Ovary (tissue), 9 donors: ENCODE data around the gene CRY1. TPM values are rescaled to one million over a fixed set of nuclear protein-coding genes. Genes with fewer than 3 reads are reported as not detected.
A peak's percentile ranks its signal among the peaks of the same experiment; 100 is the strongest.

Source experiments
- DNase-seq, 5 donors: peaks; one replicate each; pipeline ENCODE4 v3.0.0-alpha.2; 2019 to 2020
- H3K27ac ChIP-seq, 2 donors: fragments of 200-600 bp; one replicate each; pipeline versions ENCODE4 v1.5.1 to v1.8.0; 2019 to 2022
- H3K27me3 ChIP-seq: fragments of 200-600 bp; one replicate; pipeline ENCODE4 v1.8.0; 2022
- H3K36me3 ChIP-seq: fragments of 200-600 bp; sonication (generic); one replicate; pipeline ENCODE4 v1.5.1; 2019
- H3K4me1 ChIP-seq: one replicate; pipeline ENCODE4 v1.8.1; 2013; ENCODE audit warnings: mild to moderate bottlenecking, moderate library complexity; ENCODE audit not compliant: insufficient read depth
- H3K4me3 ChIP-seq: fragments of 200-600 bp; sonication (generic); one replicate; pipeline ENCODE4 v1.5.1; 2017
- H3K9me3 ChIP-seq, 2 donors: fragments of 200-600 bp in 1 of 2; sonication (generic) in 1 of 2; one replicate each; pipeline versions ENCODE4 v1.5.1 to v1.8.1; 2013 to 2019; ENCODE audit warnings: mild to moderate bottlenecking in 1 of 2, moderate library complexity in 1 of 2
- CTCF ChIP-seq, 3 donors: fragments of 450-650 bp in 2 of 3; fragments of 200-600 bp in 1 of 3; IDR thresholded peaks; one replicate each; pipeline versions ENCODE4 v1.5.1 to v1.8.0; 2016 to 2022; ENCODE audit warnings: antibody characterized with exemption in 3 of 3, mild to moderate bottlenecking in 1 of 3
- EP300 ChIP-seq: sonication (generic); formaldehyde crosslinking; IDR thresholded peaks from one replicate; pipeline ENCODE4 v1.6.1; 2017; ENCODE audit warnings: antibody characterized with exemption
- POLR2A ChIP-seq: fragments of 450-650 bp; IDR thresholded peaks from one replicate; pipeline ENCODE4 v1.6.1; 2017; ENCODE audit warnings: antibody characterized with exemption, mild to moderate bottlenecking, moderate library complexity
- WGBS, 3 donors: extraction: QIAGEN DNeasy Blood & Tissue Kit in 1 of 3; methylation state at CpG; one replicate each; pipeline versions ENCODE4 v1.1.5 to v1.1.7; 2013 to 2017; 5-methylcytosine and 5-hydroxymethylcytosine counted together
- intact Hi-C, 4 donors: fragments of 100-400 bp; cut with DNase I; formaldehyde crosslinking; loops; one replicate each; pipeline versions ENCODE4 v1.11.0 to v1.15.1; 2022 to 2023
- polyA plus RNA-seq, 2 donors: library from polyadenylated mRNA; stranded (reverse); fragments of 200-250 nt in 1 of 2; fragments of 350-450 nt in 1 of 2; fragmentation: Illumina TruSeq in 1 of 2; extraction: RNeasy Lipid Tissue Mini Kit (QIAGEN cat#74804) in 1 of 2; gene quantifications; one replicate each; pipeline ENCODE4 v1.2.3, GENCODE V29; 2013 to 2014
- total RNA-seq, 7 donors: library from RNA; depleted of rRNA in 2 of 7; stranded (reverse); fragments of >200 nt in 2 of 7; fragmentation: NEBNext Ultra II Directional in 3 of 7; extraction: Animal tissue kit (Norgen Biotek cat#: 25700) in 3 of 7; gene quantifications; one replicate each; pipeline versions ENCODE4 v1.1.0 to v1.2.4, GENCODE V29; 2016 to 2023
- donor health status: DM: no; HTN: no; CAD: no; lungs with moderate emphysema.
- donor health status: DM: no; HTN: no; CAD: no.
- donor health status: Bipolar disorder and iron deficiency.
- donor health status: DM: yes; HTN: yes; CAD: no.
- donor health status: DM: no; HTN: no; CAD: no.
- donor health status: DM: yes; HTN: yes; CAD: no.

CRY1 gene
- total and polyA plus RNA-seq, 9 donors = 8.3 to 49.1 (median 14.5) TPM

- Histone ChIP-seq H3K9me3 (no peaks in the 10 kb centered on the region), H3K36me3 (no peaks in the 10 kb centered on the region), H3K27me3 (no peaks in the 10 kb centered on the region), H3K4me3 (no peak overlapping the region), H3K4me1 (no peaks in the 10 kb centered on the region), H3K27ac (no peak overlapping the region)
- intact Hi-C loops = no loop called here
- TF ChIP-seq POLR2A = no peak
- no peak for DNase-seq
- 76 to 78% (median 76%) methylated on average over 1 of the region's 1 CpG for WGBS, 3 donors
These were observed 41.2 kb upstream of the CRY1 start for GRCh38 chr12:107134558-107134957.

DNA sequence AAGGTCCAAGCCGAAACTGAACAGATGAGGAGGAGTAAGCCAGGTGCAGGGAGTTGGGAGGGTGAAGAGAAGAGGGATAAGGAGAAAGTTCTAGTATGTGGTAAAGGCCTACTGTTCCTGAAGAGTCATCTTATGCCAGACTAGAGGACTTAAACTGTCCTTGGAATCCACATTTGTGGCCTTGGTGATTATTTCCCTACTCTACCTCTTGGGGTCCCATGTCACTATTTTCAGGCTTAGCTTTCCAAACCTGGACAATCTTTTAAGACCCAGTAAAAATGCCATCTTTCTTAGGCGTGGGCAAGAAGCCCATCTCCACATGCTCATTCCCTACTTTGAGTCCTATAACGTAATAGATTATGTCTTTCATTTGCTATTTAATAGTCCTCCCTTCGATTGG lies 40.1 kb upstream of the CRY1 start:
- H3K4me1 ChIP-seq = no peaks in the 10 kb centered on the region
- no peak overlapping the region for H3K27ac ChIP-seq
- no peaks in the 10 kb centered on the region for H3K36me3 ChIP-seq
- H3K4me3 ChIP-seq = no peak overlapping the region
- no peaks in the 10 kb centered on the region for H3K9me3 ChIP-seq
- intact Hi-C loops = no loop called here
- TF ChIP-seq POLR2A = no peak
- TF ChIP-seq EP300 = no peak
- TF ChIP-seq CTCF (IDR thresholded peaks at IDR 0.05) = no peak
- H3K27me3 ChIP-seq = no peaks in the 10 kb centered on the region
- 74 to 83% (median 77%) methylated on average over 4 of the region's 4 CpGs for WGBS, 3 donors
- DNase-seq = no peak

DNA sequence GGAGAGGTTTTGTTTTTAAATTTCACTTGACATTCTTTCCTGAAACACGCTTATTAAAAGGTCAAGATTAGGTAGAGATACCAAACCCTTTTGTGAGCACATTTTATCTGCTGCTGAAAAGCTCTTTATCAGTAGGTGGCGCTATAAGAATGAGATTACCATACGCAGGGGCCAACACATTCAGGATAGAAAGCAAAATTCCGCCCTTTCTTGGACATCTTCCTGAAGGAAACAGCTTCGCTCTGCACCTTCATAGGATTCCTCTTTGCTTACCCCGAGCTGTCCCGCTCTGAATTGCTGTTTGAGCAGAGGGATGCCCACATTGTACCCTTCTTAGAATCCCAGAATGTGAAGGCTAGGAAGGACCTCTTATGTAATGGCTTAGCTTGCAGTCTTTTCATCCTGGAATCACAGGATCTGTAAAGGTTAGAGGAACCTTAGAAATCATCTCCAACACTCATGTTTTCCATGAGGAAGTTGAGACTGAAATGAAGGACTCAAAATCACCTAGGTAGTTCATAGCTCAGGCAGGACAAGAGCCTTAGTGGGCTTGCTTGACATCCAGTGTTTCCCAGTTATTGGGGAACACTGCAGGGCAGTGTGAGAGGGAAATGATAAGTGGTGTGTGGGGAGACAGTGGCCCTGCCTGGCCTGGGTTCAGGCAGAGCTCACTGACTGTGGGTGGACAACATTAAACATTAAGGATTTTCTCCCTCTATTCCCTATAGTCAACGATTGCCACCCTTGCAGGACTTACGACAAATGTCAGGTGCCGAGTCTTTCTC lies 38.7 kb upstream of the CRY1 start:
- Histone ChIP-seq H3K4me1 (no peaks in the 10 kb centered on the region), H3K36me3 (no peaks in the 10 kb centered on the region), H3K27me3 (no peaks in the 10 kb centered on the region), H3K9me3 (no peaks in the 10 kb centered on the region), H3K27ac (no peak overlapping the region), H3K4me3 (no peak overlapping the region)
- WGBS, 3 donors = 28% methylated on average over 10 of the region's 10 CpGs
- DNase-seq = no peak
- TF ChIP-seq CTCF (IDR thresholded peaks at IDR 0.05) (peak in 1 of 3 donors; percentile 20), POLR2A (no peak), EP300 (no peak)
- intact Hi-C loops = no loop called here

GRCh38 chr12:107130830-107131611 lies 37.7 kb upstream of the CRY1 start:
- no peak overlapping the region for H3K27ac ChIP-seq
- no peaks in the 10 kb centered on the region for H3K36me3 ChIP-seq
- intact Hi-C loops = no loop called here
- H3K4me3 ChIP-seq = no peak overlapping the region
- no peaks in the 10 kb centered on the region for H3K9me3 ChIP-seq
- TF ChIP-seq POLR2A = no peak
- no peaks in the 10 kb centered on the region for H3K4me1 ChIP-seq
- no peak for DNase-seq
- WGBS, 3 donors = 35 to 49% (median 43%) methylated on average over 6 of the region's 6 CpGs
- H3K27me3 ChIP-seq = no peaks in the 10 kb centered on the region

GRCh38 chr12:107129315-107129930 lies 36.1 kb upstream of the CRY1 start:
- Histone ChIP-seq H3K9me3 (no peaks in the 10 kb centered on the region), H3K36me3 (no peaks in the 10 kb centered on the region), H3K4me3 (no peak overlapping the region), H3K4me1 (no peaks in the 10 kb centered on the region), H3K27me3 (no peaks in the 10 kb centered on the region), H3K27ac (no peak overlapping the region)
- intact Hi-C loops = no loop called here
- 44 to 54% (median 50%) methylated on average over 7 of the region's 7 CpGs for WGBS, 3 donors
- TF ChIP-seq CTCF (IDR thresholded peaks at IDR 0.05) = no peak
- no peak for TF ChIP-seq EP300
- no peak for DNase-seq
